HepG2 (cell line): Measurements from ENCODE around the gene TMEM167A. TPM values are rescaled to one million over a fixed set of nuclear protein-coding genes. Genes with fewer than 3 reads are reported as not detected.
A peak's percentile ranks its signal among the peaks of the same experiment; 100 is the strongest.

Experiments used
- ETV6 ChIP-seq: sonication (generic); formaldehyde crosslinking; conservative IDR thresholded peaks from 2 replicates; pipeline ENCODE4 v1.4.0; 2020; ENCODE audit warnings: missing genetic modification reagents
- FLYWCH1 ChIP-seq: sonication (generic); formaldehyde crosslinking; IDR thresholded peaks from 2 replicates; pipeline ENCODE4 v1.8.1; 2023; ENCODE audit warnings: mild to moderate bottlenecking, missing genetic modification reagents
- NCOA2 ChIP-seq: sonication (generic); formaldehyde crosslinking; IDR thresholded peaks from 2 replicates; pipeline ENCODE4 v1.8.0; 2022; ENCODE audit warnings: inconsistent platforms
- TSC22D2 ChIP-seq: sonication (generic); formaldehyde crosslinking; IDR thresholded peaks from 2 replicates; pipeline ENCODE4 v1.5.1; 2020; ENCODE audit warnings: missing genetic modification reagents, mild to moderate bottlenecking, borderline replicate concordance
- YEATS4 ChIP-seq: sonication (generic); formaldehyde crosslinking; IDR thresholded peaks from 2 replicates; pipeline ENCODE4 v1.4.0; 2020; ENCODE audit warnings: missing genetic modification reagents, borderline replicate concordance
- ZNF12 ChIP-seq: sonication (generic); formaldehyde crosslinking; IDR thresholded peaks from 2 replicates; pipeline ENCODE4 v1.5.0; 2020; ENCODE audit warnings: missing genetic modification reagents
- ZNF207 ChIP-seq: fragments of 450-650 bp; IDR thresholded peaks from 2 replicates; pipeline ENCODE4 v1.6.1; 2016; ENCODE audit warnings: antibody characterized with exemption, borderline replicate concordance
- ZNF441 ChIP-seq: sonication (generic); formaldehyde crosslinking; IDR thresholded peaks from 2 replicates; pipeline ENCODE4 v1.7.0; 2021; ENCODE audit warnings: missing genetic modification reagents, borderline replicate concordance
- ZNF75D ChIP-seq: sonication (generic); formaldehyde crosslinking; IDR thresholded peaks from 2 replicates; pipeline ENCODE4 v1.8.1; 2023; ENCODE audit warnings: missing genetic modification reagents, mild to moderate bottlenecking, borderline replicate concordance
- ZNF776 ChIP-seq: sonication (generic); formaldehyde crosslinking; IDR thresholded peaks from 2 replicates; pipeline ENCODE4 v1.4.0; 2020; ENCODE audit warnings: mild to moderate bottlenecking, missing genetic modification reagents
- ZNF850 ChIP-seq: sonication (generic); formaldehyde crosslinking; conservative IDR thresholded peaks from 2 replicates; pipeline ENCODE4 v1.9.0; 2021; ENCODE audit warnings: mild to moderate bottlenecking, missing genetic modification reagents
- polyA plus RNA-seq, 8 experiments: library from polyadenylated mRNA; depleted of rRNA in 3 of 8; stranded (reverse) in 7 of 8; unstranded in 1 of 8; fragments of >200 nt; fragmentation: Illumina TruSeq in 4 of 8; extraction: Trizol in 4 of 8; gene quantifications; 2 replicates each; pipeline versions ENCODE4 v1.2.1 to v1.2.3, GENCODE V29; 2011 to 2016; ENCODE audit warnings: low read depth in 4 of 8, missing spikeins in 1 of 8, mixed read lengths in 1 of 8; ENCODE audit not compliant: insufficient read depth in 1 of 8
- total RNA-seq, 5 experiments: library from RNA; depleted of rRNA; stranded (reverse); fragments of >200 nt; fragmentation: Illumina TruSeq; extraction: Trizol; gene quantifications; 2 replicates each; pipeline ENCODE4 v1.2.3, GENCODE V29; 2016; ENCODE audit warnings: low read depth in 1 of 5
- TF ChIP-seq, protein P1 (sequence below): sonication (generic); formaldehyde crosslinking; IDR thresholded peaks from 2 replicates; pipeline ENCODE4 v1.9.0; 2021; ENCODE audit warnings: missing genetic modification reagents, mild to moderate bottlenecking, borderline replicate concordance
- TF ChIP-seq, protein P2 (sequence below): IDR thresholded peaks from 2 replicates; pipeline ENCODE4 v1.6.1; 2016; ENCODE audit warnings: low read depth
- TF ChIP-seq, protein P3 (sequence below): sonication (generic); formaldehyde crosslinking; IDR thresholded peaks from 2 replicates; pipeline ENCODE4 v1.4.0; 2020; ENCODE audit warnings: missing genetic modification reagents
- TF ChIP-seq, protein P4 (sequence below): sonication (generic); formaldehyde crosslinking; IDR thresholded peaks from 2 replicates; pipeline ENCODE4 v1.4.0; 2020; ENCODE audit warnings: missing genetic modification reagents, borderline replicate concordance
- TF ChIP-seq, protein P5 (sequence below): sonication (generic); formaldehyde crosslinking; IDR thresholded peaks from 2 replicates; pipeline ENCODE4 v1.4.0; 2020; ENCODE audit warnings: missing genetic modification reagents
- TF ChIP-seq, protein P6 (sequence below): IDR thresholded peaks from 2 replicates; pipeline ENCODE4 v1.6.1; 2012; ENCODE audit warnings: inconsistent platforms

Gene TMEM167A
- total and polyA plus RNA-seq, 2 of the 13 experiments (the other 11 are each of a cell fraction or from before 2014, with no cell fraction given) = 47.0 to 78.7 TPM

DNA sequence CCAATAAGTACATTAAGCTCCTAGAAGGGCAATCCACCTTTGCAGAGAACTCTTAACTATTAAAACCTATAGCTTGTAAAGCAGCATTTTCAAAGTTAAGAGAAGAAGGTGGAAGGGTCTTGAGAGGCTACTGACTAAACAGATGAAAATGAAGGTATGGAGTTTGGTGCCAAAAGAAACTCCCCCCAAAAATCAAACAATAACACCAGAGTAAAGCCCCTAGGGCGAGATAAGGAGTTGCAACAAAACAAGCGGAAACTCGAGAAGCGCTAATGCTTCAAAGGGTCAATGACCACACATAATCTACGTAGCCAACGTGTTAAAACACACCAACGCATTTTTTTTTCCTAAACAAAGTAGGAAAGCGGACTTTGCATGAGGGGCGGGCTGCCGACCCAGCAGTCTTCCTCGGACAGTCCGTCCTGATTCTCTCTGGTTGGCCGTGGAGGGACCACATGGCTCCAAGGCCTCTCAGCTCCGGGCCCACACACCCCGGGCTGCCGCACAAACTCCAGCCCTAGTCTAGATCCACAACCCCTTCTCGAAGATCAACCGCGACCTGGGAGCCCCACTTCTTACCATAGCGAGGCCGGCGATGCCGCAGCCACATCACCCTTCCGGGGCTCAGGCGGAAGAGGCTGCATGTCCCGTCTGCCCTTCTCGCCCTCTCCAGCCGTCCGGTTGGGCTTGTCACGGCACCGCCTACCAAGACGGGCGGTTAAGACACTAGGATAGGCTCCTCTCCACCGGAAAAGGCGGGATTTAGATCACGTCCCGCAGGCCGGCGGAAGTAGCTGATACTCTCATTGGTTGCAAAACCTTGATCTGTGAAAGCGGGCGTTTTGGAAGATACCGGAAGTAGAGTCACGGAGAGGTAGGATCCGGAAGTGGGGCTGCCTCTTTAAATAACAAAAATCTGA is at the start of gene TMEM167A, which contains the start of gene XRCC4 (continued):
- TF ChIP-seq ZNF850 = no peak
- no peak for TF ChIP-seq FLYWCH1 (CRISPR knock-in tag)
- 0 out of 2 replicates have a peak, but pooled peaks have one; percentile 52 for TF ChIP-seq ZNF776 (CRISPR knock-in tag)
- TF ChIP-seq ZNF12 (CRISPR knock-in tag) = no peak
- TF ChIP-seq ZNF441 (CRISPR knock-in tag) = no peak
- TF ChIP-seq ETV6 (CRISPR knock-in tag) = no peak
- TF ChIP-seq, protein P1, sequence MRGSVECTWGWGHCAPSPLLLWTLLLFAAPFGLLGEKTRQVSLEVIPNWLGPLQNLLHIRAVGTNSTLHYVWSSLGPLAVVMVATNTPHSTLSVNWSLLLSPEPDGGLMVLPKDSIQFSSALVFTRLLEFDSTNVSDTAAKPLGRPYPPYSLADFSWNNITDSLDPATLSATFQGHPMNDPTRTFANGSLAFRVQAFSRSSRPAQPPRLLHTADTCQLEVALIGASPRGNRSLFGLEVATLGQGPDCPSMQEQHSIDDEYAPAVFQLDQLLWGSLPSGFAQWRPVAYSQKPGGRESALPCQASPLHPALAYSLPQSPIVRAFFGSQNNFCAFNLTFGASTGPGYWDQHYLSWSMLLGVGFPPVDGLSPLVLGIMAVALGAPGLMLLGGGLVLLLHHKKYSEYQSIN (CRISPR knock-in tag) = no peak
- no peak for TF ChIP-seq ZNF75D (CRISPR knock-in tag)
- TF ChIP-seq, protein P2, sequence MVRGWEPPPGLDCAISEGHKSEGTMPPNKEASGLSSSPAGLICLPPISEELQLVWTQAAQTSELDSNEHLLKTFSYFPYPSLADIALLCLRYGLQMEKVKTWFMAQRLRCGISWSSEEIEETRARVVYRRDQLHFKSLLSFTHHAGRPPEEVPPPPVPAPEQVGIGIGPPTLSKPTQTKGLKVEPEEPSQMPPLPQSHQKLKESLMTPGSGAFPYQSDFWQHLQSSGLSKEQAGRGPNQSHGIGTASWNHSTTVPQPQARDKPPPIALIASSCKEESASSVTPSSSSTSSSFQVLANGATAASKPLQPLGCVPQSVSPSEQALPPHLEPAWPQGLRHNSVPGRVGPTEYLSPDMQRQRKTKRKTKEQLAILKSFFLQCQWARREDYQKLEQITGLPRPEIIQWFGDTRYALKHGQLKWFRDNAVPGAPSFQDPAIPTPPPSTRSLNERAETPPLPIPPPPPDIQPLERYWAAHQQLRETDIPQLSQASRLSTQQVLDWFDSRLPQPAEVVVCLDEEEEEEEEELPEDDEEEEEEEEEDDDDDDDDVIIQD = no peak
- TF ChIP-seq, protein P3, sequence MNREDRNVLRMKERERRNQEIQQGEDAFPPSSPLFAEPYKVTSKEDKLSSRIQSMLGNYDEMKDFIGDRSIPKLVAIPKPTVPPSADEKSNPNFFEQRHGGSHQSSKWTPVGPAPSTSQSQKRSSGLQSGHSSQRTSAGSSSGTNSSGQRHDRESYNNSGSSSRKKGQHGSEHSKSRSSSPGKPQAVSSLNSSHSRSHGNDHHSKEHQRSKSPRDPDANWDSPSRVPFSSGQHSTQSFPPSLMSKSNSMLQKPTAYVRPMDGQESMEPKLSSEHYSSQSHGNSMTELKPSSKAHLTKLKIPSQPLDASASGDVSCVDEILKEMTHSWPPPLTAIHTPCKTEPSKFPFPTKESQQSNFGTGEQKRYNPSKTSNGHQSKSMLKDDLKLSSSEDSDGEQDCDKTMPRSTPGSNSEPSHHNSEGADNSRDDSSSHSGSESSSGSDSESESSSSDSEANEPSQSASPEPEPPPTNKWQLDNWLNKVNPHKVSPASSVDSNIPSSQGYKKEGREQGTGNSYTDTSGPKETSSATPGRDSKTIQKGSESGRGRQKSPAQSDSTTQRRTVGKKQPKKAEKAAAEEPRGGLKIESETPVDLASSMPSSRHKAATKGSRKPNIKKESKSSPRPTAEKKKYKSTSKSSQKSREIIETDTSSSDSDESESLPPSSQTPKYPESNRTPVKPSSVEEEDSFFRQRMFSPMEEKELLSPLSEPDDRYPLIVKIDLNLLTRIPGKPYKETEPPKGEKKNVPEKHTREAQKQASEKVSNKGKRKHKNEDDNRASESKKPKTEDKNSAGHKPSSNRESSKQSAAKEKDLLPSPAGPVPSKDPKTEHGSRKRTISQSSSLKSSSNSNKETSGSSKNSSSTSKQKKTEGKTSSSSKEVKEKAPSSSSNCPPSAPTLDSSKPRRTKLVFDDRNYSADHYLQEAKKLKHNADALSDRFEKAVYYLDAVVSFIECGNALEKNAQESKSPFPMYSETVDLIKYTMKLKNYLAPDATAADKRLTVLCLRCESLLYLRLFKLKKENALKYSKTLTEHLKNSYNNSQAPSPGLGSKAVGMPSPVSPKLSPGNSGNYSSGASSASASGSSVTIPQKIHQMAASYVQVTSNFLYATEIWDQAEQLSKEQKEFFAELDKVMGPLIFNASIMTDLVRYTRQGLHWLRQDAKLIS = no peak
- TF ChIP-seq, protein P4, sequence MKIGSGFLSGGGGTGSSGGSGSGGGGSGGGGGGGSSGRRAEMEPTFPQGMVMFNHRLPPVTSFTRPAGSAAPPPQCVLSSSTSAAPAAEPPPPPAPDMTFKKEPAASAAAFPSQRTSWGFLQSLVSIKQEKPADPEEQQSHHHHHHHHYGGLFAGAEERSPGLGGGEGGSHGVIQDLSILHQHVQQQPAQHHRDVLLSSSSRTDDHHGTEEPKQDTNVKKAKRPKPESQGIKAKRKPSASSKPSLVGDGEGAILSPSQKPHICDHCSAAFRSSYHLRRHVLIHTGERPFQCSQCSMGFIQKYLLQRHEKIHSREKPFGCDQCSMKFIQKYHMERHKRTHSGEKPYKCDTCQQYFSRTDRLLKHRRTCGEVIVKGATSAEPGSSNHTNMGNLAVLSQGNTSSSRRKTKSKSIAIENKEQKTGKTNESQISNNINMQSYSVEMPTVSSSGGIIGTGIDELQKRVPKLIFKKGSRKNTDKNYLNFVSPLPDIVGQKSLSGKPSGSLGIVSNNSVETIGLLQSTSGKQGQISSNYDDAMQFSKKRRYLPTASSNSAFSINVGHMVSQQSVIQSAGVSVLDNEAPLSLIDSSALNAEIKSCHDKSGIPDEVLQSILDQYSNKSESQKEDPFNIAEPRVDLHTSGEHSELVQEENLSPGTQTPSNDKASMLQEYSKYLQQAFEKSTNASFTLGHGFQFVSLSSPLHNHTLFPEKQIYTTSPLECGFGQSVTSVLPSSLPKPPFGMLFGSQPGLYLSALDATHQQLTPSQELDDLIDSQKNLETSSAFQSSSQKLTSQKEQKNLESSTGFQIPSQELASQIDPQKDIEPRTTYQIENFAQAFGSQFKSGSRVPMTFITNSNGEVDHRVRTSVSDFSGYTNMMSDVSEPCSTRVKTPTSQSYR (CRISPR knock-in tag) = no peak; the same call in 1 of the 2 replicates
- TF ChIP-seq TSC22D2 (CRISPR knock-in tag) = no peak; the same call in 1 of the 2 replicates
- TF ChIP-seq ZNF207 = no peak
- TF ChIP-seq NCOA2 = 0 out of 2 replicates have a peak, but pooled peaks have one; percentile 38
- TF ChIP-seq, protein P5, sequence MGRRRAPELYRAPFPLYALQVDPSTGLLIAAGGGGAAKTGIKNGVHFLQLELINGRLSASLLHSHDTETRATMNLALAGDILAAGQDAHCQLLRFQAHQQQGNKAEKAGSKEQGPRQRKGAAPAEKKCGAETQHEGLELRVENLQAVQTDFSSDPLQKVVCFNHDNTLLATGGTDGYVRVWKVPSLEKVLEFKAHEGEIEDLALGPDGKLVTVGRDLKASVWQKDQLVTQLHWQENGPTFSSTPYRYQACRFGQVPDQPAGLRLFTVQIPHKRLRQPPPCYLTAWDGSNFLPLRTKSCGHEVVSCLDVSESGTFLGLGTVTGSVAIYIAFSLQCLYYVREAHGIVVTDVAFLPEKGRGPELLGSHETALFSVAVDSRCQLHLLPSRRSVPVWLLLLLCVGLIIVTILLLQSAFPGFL (CRISPR knock-in tag) = no peak
- TF ChIP-seq YEATS4 (CRISPR knock-in tag) = peak; percentile 94; the same call in 1 of the 2 replicates
- TF ChIP-seq, protein P6, sequence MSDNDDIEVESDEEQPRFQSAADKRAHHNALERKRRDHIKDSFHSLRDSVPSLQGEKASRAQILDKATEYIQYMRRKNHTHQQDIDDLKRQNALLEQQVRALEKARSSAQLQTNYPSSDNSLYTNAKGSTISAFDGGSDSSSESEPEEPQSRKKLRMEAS = peak; percentile 76
